ENCODE results near the gene TAF7L.

GRCh38 chrX:101220662-101221260 lies 70.4 kb downstream of the TAF7L start:
- TF ChIP-seq CTCF (conservative IDR thresholded peaks at IDR 0.05) = no peak
- TF ChIP-seq EZH2 (IDR thresholded peaks at IDR 0.05; ENCODE audit: low read depth) = no peak

Measured in PC-9 (cell line).